ENCODE measurements around the gene FRMD8.

The FRMD8 gene

DNA sequence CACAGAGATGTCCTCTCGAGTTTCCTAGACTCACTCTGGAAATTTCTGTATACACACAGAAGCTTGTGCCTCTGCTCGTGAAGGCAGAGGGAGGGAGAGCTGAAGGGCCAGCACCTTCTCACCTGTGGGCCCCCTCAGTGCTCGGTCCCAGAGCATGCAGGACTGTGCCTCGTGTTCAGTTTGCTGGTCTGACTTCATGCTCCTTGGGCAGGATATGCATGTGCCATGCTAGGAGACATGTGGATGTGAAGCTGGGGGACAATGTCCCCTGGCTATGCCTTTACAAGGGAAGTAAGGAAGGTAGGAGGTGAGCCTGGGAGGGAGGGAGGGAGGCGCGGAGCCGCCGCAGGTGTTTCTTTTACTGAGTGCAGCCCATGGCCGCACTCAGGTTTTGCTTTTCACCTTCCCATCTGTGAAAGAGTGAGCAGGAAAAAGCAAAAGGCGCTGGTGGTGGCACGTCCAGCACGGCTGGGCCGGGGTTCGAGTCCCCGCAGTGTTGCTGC is 58.7 kb downstream of the FRMD8 start:
- Histone ChIP-seq H3K4me1 (ENCODE audit: control insufficient read depth, low read depth, low read length) (peaks cover 4% of the 10 kb centered on the region), H4K5ac (ENCODE audit: low read length) (no peak overlapping the region), H4K8ac (ENCODE audit: low read depth, low read length) (no peak overlapping the region), H3K4ac (ENCODE audit: low read depth, low read length) (no peak overlapping the region), H2BK15ac (replicated peaks; ENCODE audit: low read depth) (no peak overlapping the region), H2AK5ac (ENCODE audit: low read length) (no peak overlapping the region), H3K4me2 (ENCODE audit: low read length) (no peak overlapping the region), H3K18ac (ENCODE audit: low read length) (no peak overlapping the region), H3K27me3 (ENCODE audit: insufficient read depth, low read length, poor library complexity) (no peaks in the 10 kb centered on the region), H3K9ac (ENCODE audit: low read length) (no peak overlapping the region), H3K56ac (ENCODE audit: low read length) (no peak overlapping the region), H3K79me2 (ENCODE audit: control insufficient read depth, insufficient read depth, low read length) (no peaks in the 10 kb centered on the region), H3K27ac (ENCODE audit: low read depth, low read length) (no peak overlapping the region), H3K23ac (ENCODE audit: low read length) (no peak overlapping the region), H3K36me3 (ENCODE audit: control insufficient read depth, insufficient read depth, low read length) (no peaks in the 10 kb centered on the region), H2BK5ac (ENCODE audit: low read length) (no peak overlapping the region), H2BK120ac (ENCODE audit: low read depth, low read length) (no peak overlapping the region), H3K79me1 (ENCODE audit: low read length) (no peaks in the 10 kb centered on the region), H3K4me3 (ENCODE audit: low read length) (no peak overlapping the region)
- WGBS (ENCODE audit: extremely low coverage, insufficient coverage, low lambda C conversion rate), result no CpG with 5 or more reads among the region's 15 CpGs
- no peak for DNase-seq

DNA sequence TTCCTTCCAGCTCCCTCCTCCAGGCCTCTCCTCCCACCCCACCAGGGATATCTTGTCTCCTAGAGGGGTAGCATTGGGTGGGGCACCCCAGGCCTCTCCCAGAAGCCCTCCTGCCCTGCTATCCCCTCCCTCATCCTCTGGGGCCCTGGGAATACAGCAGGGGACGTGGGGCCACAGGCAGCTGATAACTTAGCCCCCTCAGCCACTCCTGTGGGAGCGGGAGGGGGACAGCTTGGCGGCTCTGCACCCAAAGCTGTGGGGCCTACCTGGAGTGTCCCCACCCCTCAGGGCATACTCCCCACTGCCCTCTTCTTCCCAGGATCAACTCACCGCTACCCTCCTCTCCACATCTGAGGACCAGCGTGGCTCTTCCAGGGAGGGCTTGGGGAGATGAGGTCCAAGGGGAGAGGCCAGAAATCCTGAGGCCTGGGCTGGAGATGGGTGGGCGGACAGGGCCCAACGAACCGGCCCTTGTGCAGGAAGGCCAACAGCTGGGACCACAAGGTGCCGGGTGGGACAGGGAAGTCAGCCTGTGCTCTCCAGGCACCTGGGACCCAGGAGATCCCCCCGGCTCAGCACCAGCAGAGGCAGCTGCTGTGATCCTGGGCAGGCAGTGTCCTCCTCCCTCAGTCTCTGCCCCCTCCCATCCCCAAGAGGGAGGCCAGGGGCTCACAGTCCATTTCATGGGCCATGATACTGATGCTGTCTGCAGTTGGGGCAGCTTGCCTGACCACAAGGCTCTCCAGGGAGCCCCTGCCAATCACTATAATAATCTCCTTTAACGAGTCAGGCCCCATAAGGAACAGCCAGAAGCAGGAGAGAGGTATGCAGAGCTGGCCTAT is 59.4 kb downstream of the FRMD8 start:
- no CpG with 5 or more reads among the region's 11 CpGs for WGBS (ENCODE audit: extremely low coverage, insufficient coverage, low lambda C conversion rate)
- no peak overlapping the region for H3K56ac ChIP-seq (ENCODE audit: low read length)
- no peak for DNase-seq

DNA sequence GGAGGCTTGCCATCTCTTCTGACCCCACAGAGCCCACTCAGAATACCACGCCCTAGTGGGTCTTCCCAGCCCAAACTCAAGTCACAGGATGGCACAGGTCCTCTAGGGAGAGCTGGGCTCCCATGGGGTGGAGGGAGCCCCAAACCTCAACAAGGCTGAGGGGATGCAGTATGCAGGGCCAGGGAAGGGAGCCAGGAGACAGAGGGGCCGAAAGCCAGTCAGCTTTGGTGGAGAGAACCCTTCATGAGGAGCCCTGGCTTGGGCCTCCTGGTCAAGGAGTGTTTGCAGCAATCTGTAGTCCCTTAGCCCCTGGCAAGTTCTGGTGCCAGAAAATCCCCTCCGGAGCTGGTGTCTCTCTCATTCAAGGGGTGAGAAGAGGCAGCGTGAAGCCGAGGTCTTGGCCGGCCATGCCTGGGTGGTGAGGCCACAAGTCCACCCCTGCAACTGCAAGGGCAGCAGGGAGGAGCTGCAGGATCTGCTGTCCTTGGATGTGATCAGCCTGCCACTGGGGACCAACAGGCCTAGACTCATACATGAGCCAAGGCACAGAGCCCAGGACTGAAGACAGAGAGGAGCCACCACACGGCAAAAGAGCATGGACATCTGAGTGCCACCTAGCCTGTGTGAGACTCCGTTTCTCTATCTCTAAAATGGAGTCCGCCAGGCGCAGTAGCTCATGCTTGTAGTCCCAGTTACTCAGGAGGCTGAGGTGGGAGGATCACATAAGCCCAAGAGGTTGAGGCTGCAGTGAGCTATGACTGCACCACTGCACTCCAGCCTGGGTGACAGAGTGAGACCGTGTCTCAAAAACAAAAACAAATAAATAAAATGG is 60.2 kb downstream of the FRMD8 start:
- H3K27ac ChIP-seq (ENCODE audit: low read depth, low read length), result no peak overlapping the region
- H3K4me1 ChIP-seq (ENCODE audit: control insufficient read depth, low read depth, low read length), result peaks cover 4% of the 10 kb centered on the region
- H3K4me3 ChIP-seq (ENCODE audit: low read length), result no peak overlapping the region
- no peak overlapping the region for H3K4ac ChIP-seq (ENCODE audit: low read depth, low read length)
- no peak for DNase-seq
- no peak overlapping the region for H3K23ac ChIP-seq (ENCODE audit: low read length)
- H4K8ac ChIP-seq (ENCODE audit: low read depth, low read length), result no peak overlapping the region
- H3K9ac ChIP-seq (ENCODE audit: low read length), result no peak overlapping the region
- no peak overlapping the region for H3K4me2 ChIP-seq (ENCODE audit: low read length)
- H3K56ac ChIP-seq (ENCODE audit: low read length), result peak overlapping the region; percentile 64
- no peak overlapping the region for H4K5ac ChIP-seq (ENCODE audit: low read length)
- no peaks in the 10 kb centered on the region for H3K79me1 ChIP-seq (ENCODE audit: low read length)
- no peak overlapping the region for H2AK5ac ChIP-seq (ENCODE audit: low read length)
- H2BK120ac ChIP-seq (ENCODE audit: low read depth, low read length), result no peak overlapping the region
- no peaks in the 10 kb centered on the region for H3K27me3 ChIP-seq (ENCODE audit: insufficient read depth, low read length, poor library complexity)
- H3K36me3 ChIP-seq (ENCODE audit: control insufficient read depth, insufficient read depth, low read length), result no peaks in the 10 kb centered on the region
- H2BK5ac ChIP-seq (ENCODE audit: low read length), result no peak overlapping the region
- no peak overlapping the region for H2BK15ac ChIP-seq (replicated peaks; ENCODE audit: low read depth)
- no CpG with 5 or more reads among the region's 11 CpGs for whole genome bisulfite sequencing (ENCODE audit: extremely low coverage, insufficient coverage, low lambda C conversion rate)
- H3K79me2 ChIP-seq (ENCODE audit: control insufficient read depth, insufficient read depth, low read length), result no peaks in the 10 kb centered on the region
- no peak overlapping the region for H3K18ac ChIP-seq (ENCODE audit: low read length)

More for the DNA sequence above, 59.4 kb downstream of the FRMD8 start:
- H3K27me3 ChIP-seq (ENCODE audit: insufficient read depth, low read length, poor library complexity), result no peaks in the 10 kb centered on the region
- H3K18ac ChIP-seq (ENCODE audit: low read length), result no peak overlapping the region
- H3K36me3 ChIP-seq (ENCODE audit: control insufficient read depth, insufficient read depth, low read length), result no peaks in the 10 kb centered on the region
- no peak overlapping the region for H3K9ac ChIP-seq (ENCODE audit: low read length)
- no peak overlapping the region for H4K8ac ChIP-seq (ENCODE audit: low read depth, low read length)
- no peak overlapping the region for H2BK15ac ChIP-seq (replicated peaks; ENCODE audit: low read depth)
- no peak overlapping the region for H3K4me2 ChIP-seq (ENCODE audit: low read length)
- H3K4me3 ChIP-seq (ENCODE audit: low read length), result no peak overlapping the region
- H3K4me1 ChIP-seq (ENCODE audit: control insufficient read depth, low read depth, low read length), result peaks cover 4% of the 10 kb centered on the region
- no peak overlapping the region for H2BK120ac ChIP-seq (ENCODE audit: low read depth, low read length)
- H3K27ac ChIP-seq (ENCODE audit: low read depth, low read length), result no peak overlapping the region
- no peak overlapping the region for H2BK5ac ChIP-seq (ENCODE audit: low read length)
- H3K79me2 ChIP-seq (ENCODE audit: control insufficient read depth, insufficient read depth, low read length), result no peaks in the 10 kb centered on the region
- no peak overlapping the region for H3K4ac ChIP-seq (ENCODE audit: low read depth, low read length)
- H3K23ac ChIP-seq (ENCODE audit: low read length), result no peak overlapping the region
- H3K79me1 ChIP-seq (ENCODE audit: low read length), result no peaks in the 10 kb centered on the region
- H4K5ac ChIP-seq (ENCODE audit: low read length), result no peak overlapping the region
- H2AK5ac ChIP-seq (ENCODE audit: low read length), result no peak overlapping the region

DNA sequence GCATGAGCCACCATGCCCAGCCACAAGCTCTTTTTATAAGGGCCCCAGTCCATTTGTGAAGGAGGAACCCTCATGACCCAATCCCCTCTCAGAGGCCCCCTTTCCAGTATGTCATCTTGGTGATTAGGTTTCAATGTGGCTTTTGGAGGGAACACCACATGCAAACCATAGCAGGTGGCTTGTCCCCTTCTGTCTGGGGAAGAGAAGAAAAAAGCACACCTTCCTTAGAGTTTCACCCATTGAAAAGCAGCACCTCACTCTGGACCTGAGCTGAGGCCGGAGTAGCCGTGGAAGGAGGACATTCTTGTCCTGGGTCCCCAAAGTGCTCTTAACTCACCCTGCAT is 61.6 kb downstream of the FRMD8 start:
- H3K4me2 ChIP-seq (ENCODE audit: low read length), result no peak overlapping the region
- H2BK15ac ChIP-seq (replicated peaks; ENCODE audit: low read depth), result no peak overlapping the region
- H4K8ac ChIP-seq (ENCODE audit: low read depth, low read length), result no peak overlapping the region
- no peak overlapping the region for H3K4ac ChIP-seq (ENCODE audit: low read depth, low read length)
- H2AK5ac ChIP-seq (ENCODE audit: low read length), result no peak overlapping the region
- H2BK120ac ChIP-seq (ENCODE audit: low read depth, low read length), result no peak overlapping the region
- no peak overlapping the region for H3K4me3 ChIP-seq (ENCODE audit: low read length)
- no peaks in the 10 kb centered on the region for H3K36me3 ChIP-seq (ENCODE audit: control insufficient read depth, insufficient read depth, low read length)
- H3K56ac ChIP-seq (ENCODE audit: low read length), result peak overlapping the region; percentile 34
- no peak overlapping the region for H3K18ac ChIP-seq (ENCODE audit: low read length)
- no peak overlapping the region for H2BK5ac ChIP-seq (ENCODE audit: low read length)
- H3K27me3 ChIP-seq (ENCODE audit: insufficient read depth, low read length, poor library complexity), result no peaks in the 10 kb centered on the region
- H3K23ac ChIP-seq (ENCODE audit: low read length), result no peak overlapping the region
- peak overlapping the region; percentile 15 for H3K27ac ChIP-seq (ENCODE audit: low read depth, low read length)
- no peak overlapping the region for H3K9ac ChIP-seq (ENCODE audit: low read length)
- H3K79me2 ChIP-seq (ENCODE audit: control insufficient read depth, insufficient read depth, low read length), result no peaks in the 10 kb centered on the region
- peaks cover 4% of the 10 kb centered on the region for H3K4me1 ChIP-seq (ENCODE audit: control insufficient read depth, low read depth, low read length)
- no CpG with 5 or more reads among the region's 2 CpGs for WGBS (ENCODE audit: extremely low coverage, insufficient coverage, low lambda C conversion rate)
- H4K5ac ChIP-seq (ENCODE audit: low read length), result no peak overlapping the region
- no peaks in the 10 kb centered on the region for H3K79me1 ChIP-seq (ENCODE audit: low read length)
- no peak for DNase-seq

DNA sequence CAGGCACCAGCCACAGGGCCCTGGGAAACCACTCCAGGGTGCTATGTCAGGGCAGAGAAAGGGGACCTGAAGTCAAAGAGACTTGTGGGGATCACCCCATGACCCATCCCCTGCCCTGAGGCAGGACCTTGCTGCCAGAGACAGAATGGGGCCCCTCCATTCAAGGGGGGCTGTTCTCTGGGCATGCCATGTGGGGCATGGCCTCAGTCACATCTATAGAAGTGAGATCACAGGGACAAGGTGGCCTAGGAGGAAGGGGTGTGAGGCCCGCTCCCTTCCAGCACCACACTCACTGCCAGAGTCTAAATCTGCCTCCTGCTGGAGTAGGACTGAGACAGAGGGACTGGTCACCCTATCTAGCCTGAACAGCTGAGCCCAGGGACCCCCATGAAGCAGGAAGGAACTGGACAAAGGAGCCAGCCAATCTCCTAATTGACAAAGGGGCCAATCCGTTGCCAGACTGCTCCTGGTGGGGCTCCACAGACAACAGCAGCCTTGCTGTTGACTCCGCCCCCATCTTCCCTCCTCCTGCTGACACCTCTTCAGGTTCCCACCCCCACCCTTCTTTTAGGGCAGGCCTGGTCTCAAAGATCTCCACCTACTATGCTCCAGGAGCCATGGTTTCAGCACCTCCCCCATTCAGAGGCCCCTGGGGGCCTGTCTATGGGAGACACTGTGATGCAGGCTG is 62.1 kb downstream of the FRMD8 start:
- no peak overlapping the region for H3K4me3 ChIP-seq (ENCODE audit: low read length)
- H4K8ac ChIP-seq (ENCODE audit: low read depth, low read length), result no peak overlapping the region
- no peak overlapping the region for H3K4me2 ChIP-seq (ENCODE audit: low read length)
- H3K56ac ChIP-seq (ENCODE audit: low read length), result peak overlapping the region; percentile 57
- peak; percentile 82 for DNase-seq
- no peaks in the 10 kb centered on the region for H3K79me2 ChIP-seq (ENCODE audit: control insufficient read depth, insufficient read depth, low read length)
- H3K18ac ChIP-seq (ENCODE audit: low read length), result no peak overlapping the region
- H3K27me3 ChIP-seq (ENCODE audit: insufficient read depth, low read length, poor library complexity), result no peaks in the 10 kb centered on the region
- H3K79me1 ChIP-seq (ENCODE audit: low read length), result no peaks in the 10 kb centered on the region
- H2BK15ac ChIP-seq (replicated peaks; ENCODE audit: low read depth), result no peak overlapping the region
- no CpG with 5 or more reads among the region's 3 CpGs for WGBS (ENCODE audit: extremely low coverage, insufficient coverage, low lambda C conversion rate)
- H2BK120ac ChIP-seq (ENCODE audit: low read depth, low read length), result no peak overlapping the region
- no peaks in the 10 kb centered on the region for H3K36me3 ChIP-seq (ENCODE audit: control insufficient read depth, insufficient read depth, low read length)
- peaks cover 4% of the 10 kb centered on the region for H3K4me1 ChIP-seq (ENCODE audit: control insufficient read depth, low read depth, low read length)
- no peak overlapping the region for H3K4ac ChIP-seq (ENCODE audit: low read depth, low read length)
- no peak overlapping the region for H2BK5ac ChIP-seq (ENCODE audit: low read length)
- no peak overlapping the region for H3K23ac ChIP-seq (ENCODE audit: low read length)
- H3K9ac ChIP-seq (ENCODE audit: low read length), result no peak overlapping the region
- peak overlapping the region; percentile 15 for H3K27ac ChIP-seq (ENCODE audit: low read depth, low read length)
- no peak overlapping the region for H2AK5ac ChIP-seq (ENCODE audit: low read length)
- H4K5ac ChIP-seq (ENCODE audit: low read length), result no peak overlapping the region

Measured in mesendoderm (in vitro differentiated cells).